NT2/D1 (cell line): Measurements from ENCODE around the gene PEAK1.
A peak's percentile ranks its signal among the peaks of the same experiment; 100 is the strongest.

Experiments
- DNase-seq: peaks from one replicate; pipeline ENCODE4 v3.0.0-alpha.2; 2011; ENCODE audit warnings: low read depth, low spot score
- H3K27me3 ChIP-seq: 2 replicates; pipeline ENCODE4 v1.6.0; 2011; ENCODE audit warnings: mild to moderate bottlenecking; ENCODE audit not compliant: insufficient read length, insufficient read depth
- H3K36me3 ChIP-seq: 2 replicates; pipeline ENCODE4 v1.6.1; 2011; ENCODE audit warnings: mild to moderate bottlenecking, low read length, mixed read lengths; ENCODE audit not compliant: insufficient read depth, insufficient read length
- H3K4me1 ChIP-seq: 2 replicates; pipeline ENCODE4 v1.5.1; 2011; ENCODE audit not compliant: insufficient read depth, insufficient read length
- H3K4me3 ChIP-seq: 2 replicates; pipeline ENCODE4 v1.5.1; 2011; ENCODE audit warnings: low read depth; ENCODE audit not compliant: insufficient read length
- H3K9ac ChIP-seq: 2 replicates; pipeline ENCODE4 v1.6.0; 2011; ENCODE audit warnings: low read depth; ENCODE audit not compliant: insufficient read length
- H3K9me3 ChIP-seq: 2 replicates; pipeline ENCODE4 v1.5.1; 2011; ENCODE audit warnings: mild to moderate bottlenecking, low read length; ENCODE audit not compliant: insufficient read depth
- SUZ12 ChIP-seq: IDR thresholded peaks from 2 replicates; pipeline ENCODE4 v1.6.1; 2011; ENCODE audit not compliant: insufficient read length, insufficient read depth; ENCODE audit errors: extremely low read depth
- YY1 ChIP-seq: IDR thresholded peaks from 2 replicates; pipeline ENCODE4 v1.6.1; 2011; ENCODE audit not compliant: insufficient read length, insufficient read depth
- ZNF274 ChIP-seq: IDR thresholded peaks from 2 replicates; pipeline ENCODE4 v1.6.1; 2011; ENCODE audit warnings: mild to moderate bottlenecking, low read depth, low read length

PEAK1 gene

DNA sequence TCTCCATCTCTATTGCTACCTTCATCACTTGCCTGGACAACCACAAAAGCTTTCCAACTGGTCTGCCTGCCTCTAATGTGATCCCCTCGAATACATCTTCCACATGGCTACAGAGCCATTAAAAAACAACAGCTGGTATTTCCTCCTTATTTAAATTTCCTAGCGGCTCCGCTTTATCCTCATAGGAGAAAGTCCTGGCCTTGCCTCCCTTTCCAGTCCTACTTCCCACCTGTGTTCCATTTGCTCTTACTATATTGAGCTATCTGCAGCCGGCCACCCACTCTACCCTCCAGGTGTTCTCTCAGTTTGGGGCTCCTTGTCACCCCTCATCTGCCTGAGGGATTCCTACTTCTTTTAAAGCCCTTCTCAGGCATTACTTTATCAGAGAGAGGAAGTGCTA, 299.3 kb downstream of the PEAK1 start:
- Histone ChIP-seq H3K27me3 (no peaks in the 10 kb centered on the region), H3K4me3 (no peak overlapping the region), H3K9ac (no peak overlapping the region), H3K36me3 (no peaks in the 10 kb centered on the region), H3K9me3 (no peaks in the 10 kb centered on the region), H3K4me1 (no peaks in the 10 kb centered on the region)
- no peak for TF ChIP-seq ZNF274
- TF ChIP-seq YY1 = no peak
- TF ChIP-seq SUZ12 = no peak
- no peak for DNase-seq

- H3K4me3 ChIP-seq = no peak overlapping the region
- H3K9ac ChIP-seq = no peak overlapping the region
- TF ChIP-seq ZNF274 (no peak), YY1 (no peak), SUZ12 (no peak)
- H3K27me3 ChIP-seq = no peaks in the 10 kb centered on the region
- DNase-seq = no peak
- H3K4me1 ChIP-seq = no peaks in the 10 kb centered on the region
- H3K9me3 ChIP-seq = no peaks in the 10 kb centered on the region
- H3K36me3 ChIP-seq = peaks cover 4% of the 10 kb centered on the region
These were observed 300.5 kb downstream of the PEAK1 start for GRCh38 chr15:77119446-77119845.

DNA sequence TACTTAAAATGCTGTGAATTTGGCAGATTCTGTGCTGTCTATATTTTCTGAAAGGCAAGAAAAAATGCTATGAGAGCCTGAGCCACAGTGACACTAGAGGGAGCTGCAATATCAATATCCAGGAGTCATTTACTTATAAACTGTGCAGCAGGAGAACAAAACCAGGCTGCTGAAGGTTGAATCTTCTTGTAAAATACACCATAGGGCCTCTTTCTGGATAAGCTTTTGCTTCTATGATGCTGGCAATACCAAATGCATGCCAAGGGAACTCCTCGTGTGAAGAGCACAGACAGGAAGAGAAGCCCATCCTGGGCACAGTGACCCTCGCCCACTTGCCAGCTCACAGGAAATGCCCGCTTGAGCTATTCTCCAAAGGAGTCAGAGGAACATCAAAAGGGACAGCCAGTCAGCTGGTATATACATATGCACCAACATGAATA, 301.0 kb downstream of the PEAK1 start:
- Histone ChIP-seq H3K9ac (no peak overlapping the region), H3K27me3 (no peaks in the 10 kb centered on the region), H3K9me3 (no peaks in the 10 kb centered on the region), H3K4me1 (no peaks in the 10 kb centered on the region), H3K4me3 (no peak overlapping the region), H3K36me3 (peaks cover 10% of the 10 kb centered on the region)
- TF ChIP-seq YY1 = no peak
- TF ChIP-seq SUZ12 = no peak
- TF ChIP-seq ZNF274 = no peak
- DNase-seq = no peak

- H3K4me3 ChIP-seq = no peak overlapping the region
- no peaks in the 10 kb centered on the region for H3K27me3 ChIP-seq
- peaks cover 20% of the 10 kb centered on the region for H3K36me3 ChIP-seq
- no peaks in the 10 kb centered on the region for H3K4me1 ChIP-seq
- H3K9me3 ChIP-seq = no peaks in the 10 kb centered on the region
- no peak overlapping the region for H3K9ac ChIP-seq
- no peak for TF ChIP-seq SUZ12
- no peak for TF ChIP-seq ZNF274
- TF ChIP-seq YY1 = no peak
- no peak for DNase-seq
These were observed 304.7 kb downstream of the PEAK1 start for GRCh38 chr15:77115179-77115578.

DNA sequence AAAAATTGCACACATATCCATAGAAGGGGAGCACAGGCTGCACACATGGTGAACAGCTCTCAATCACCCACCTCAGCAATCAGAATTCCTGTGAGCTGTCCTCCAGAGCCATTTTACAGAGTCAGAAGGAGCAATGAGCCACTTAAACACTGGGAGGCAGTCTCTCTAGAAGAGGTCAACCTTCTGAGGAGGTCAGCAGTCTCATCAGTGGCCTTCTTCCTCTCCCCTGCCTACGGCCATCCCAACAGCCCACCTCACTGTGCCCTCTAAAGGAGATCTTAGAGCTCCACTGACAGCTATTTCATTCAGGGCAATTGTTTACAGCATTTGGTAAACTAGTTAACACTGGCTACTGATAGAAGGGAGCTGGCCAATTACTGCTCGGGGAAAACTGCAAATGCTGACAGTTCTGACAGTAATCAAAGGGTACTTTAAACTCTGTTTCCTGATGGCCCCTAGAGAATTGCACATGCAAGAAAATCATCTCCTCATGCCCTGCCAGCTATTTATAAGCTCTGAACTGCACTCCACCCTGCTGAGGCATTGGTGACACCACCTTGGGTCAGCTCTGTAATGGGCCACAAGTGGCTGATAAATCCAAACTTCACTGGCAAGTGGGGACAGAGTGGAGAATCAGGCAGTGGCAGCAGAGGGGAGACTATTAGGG, 306.9 kb downstream of the PEAK1 start:
- H3K9me3 ChIP-seq = no peaks in the 10 kb centered on the region
- H3K4me1 ChIP-seq = peaks cover 1% of the 10 kb centered on the region
- no peaks in the 10 kb centered on the region for H3K27me3 ChIP-seq
- TF ChIP-seq SUZ12 (no peak), ZNF274 (no peak), YY1 (no peak)
- no peak for DNase-seq
- no peak overlapping the region for H3K4me3 ChIP-seq
- no peak overlapping the region for H3K9ac ChIP-seq
- peaks cover 22% of the 10 kb centered on the region for H3K36me3 ChIP-seq

DNA sequence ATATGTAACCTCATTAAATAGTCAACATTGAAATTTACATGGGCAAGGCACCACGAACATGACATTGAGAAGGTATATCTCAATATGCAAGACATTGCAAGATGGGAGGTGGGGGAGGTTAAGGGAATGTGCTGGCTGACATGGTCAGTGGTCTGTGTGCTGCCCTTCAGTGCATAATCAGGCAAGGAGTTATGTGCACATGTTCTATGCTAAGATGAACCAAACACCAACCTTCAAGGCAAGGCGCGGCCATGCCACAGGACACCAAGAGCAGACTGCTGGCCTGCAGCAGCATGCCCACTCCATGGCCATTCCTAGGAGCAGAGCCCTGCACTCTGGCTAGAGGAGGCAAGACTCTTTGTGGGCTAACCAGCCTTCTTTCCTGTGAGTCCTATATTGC, 308.1 kb downstream of the PEAK1 start:
- Histone ChIP-seq H3K9me3 (no peaks in the 10 kb centered on the region), H3K9ac (no peak overlapping the region), H3K27me3 (no peaks in the 10 kb centered on the region), H3K4me1 (peaks cover 7% of the 10 kb centered on the region), H3K36me3 (peaks cover 22% of the 10 kb centered on the region), H3K4me3 (no peak overlapping the region)
- DNase-seq = no peak
- TF ChIP-seq YY1 (no peak), SUZ12 (no peak), ZNF274 (no peak)

DNA sequence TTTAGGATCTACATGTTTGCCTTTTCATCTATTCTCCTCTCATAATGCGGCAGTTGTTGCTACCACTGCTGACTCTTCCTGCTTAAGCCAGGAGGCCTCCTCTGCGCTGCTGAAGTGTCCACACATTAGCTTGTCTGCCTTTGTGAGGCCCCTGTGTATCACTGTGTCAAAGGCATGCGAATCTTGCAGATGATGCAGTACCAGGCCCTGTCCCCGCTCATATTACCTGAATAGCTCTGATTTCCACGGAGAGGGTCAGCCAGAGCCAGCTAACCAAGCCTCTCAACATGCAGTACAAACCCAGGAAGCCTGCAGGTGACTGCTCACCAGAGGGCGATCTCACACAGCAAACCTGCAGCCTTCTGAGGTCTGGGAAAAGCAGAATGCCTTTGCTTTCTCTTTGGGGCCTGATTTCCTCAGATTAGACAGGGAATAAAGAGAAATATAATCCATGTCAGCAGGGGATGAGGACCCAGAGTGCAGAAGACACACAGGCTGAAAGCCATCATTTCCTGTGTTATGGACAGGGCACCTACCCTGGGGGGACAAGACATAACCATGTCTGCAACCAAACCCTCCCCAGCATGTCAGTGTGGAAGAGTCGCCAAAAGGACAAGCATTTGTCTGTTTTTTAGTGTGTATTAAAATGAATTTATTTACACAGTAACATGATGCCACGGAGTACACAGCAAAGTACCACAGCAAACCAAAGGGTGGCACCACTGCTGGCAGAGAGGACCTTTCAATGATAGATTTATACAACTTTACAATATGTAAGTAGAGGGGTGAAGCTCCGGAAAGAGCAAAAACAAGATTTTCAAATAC, 312.2 kb downstream of the PEAK1 start:
- peaks cover 10% of the 10 kb centered on the region for H3K4me1 ChIP-seq
- no peak overlapping the region for H3K9ac ChIP-seq
- H3K27me3 ChIP-seq = no peaks in the 10 kb centered on the region
- DNase-seq = peak; percentile 70
- H3K36me3 ChIP-seq = peaks cover 6% of the 10 kb centered on the region
- H3K9me3 ChIP-seq = no peaks in the 10 kb centered on the region
- no peak overlapping the region for H3K4me3 ChIP-seq
- TF ChIP-seq SUZ12 (no peak), ZNF274 (no peak), YY1 (no peak)
